ENCODE results near the gene LGALS12. TPM values are rescaled to one million over a fixed set of nuclear protein-coding genes. Genes with fewer than 3 reads are reported as not detected.

LGALS12 gene
- total and polyA plus RNA-seq, 10 of the 15 experiments (the other 5 are each of a cell fraction or from before 2014, with no cell fraction given): not detected

DNA sequence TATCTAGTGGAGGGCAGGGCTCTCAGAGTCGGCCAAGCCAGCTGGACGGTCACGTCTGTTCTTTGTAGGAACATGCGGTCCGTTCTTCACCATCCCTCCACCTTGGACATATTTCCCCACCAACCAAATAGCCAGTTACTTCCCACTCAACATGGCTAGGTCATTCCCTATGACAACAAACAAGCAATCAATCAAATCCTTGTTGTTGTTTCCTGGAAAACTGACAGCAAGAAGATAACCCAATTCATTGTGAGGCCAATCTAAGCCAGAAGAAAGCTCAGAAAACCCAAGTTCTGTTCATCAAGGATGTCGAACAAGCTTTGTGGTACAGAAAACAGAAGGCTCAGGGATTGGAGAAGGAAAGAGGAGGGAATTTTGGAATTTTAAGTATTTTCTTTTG, 25.8 kb upstream of the LGALS12 start:
- POLR2A ChIA-PET: no interaction called here
- no peak for FAIRE-seq

More for the DNA sequence above, 25.8 kb upstream of the LGALS12 start:
- Histone ChIP-seq H3K4me3 (no peak overlapping the region), H3K4me2 (ENCODE audit: control insufficient read depth, insufficient read depth) (no peak overlapping the region), H3K9me3 (replicated peaks; ENCODE audit: control insufficient read depth, insufficient read depth, low read length) (no peaks in the 10 kb centered on the region), H3K36me3 (ENCODE audit: control insufficient read depth in 2 of 2, insufficient read depth in 2 of 2, low read length in 1 of 2) (no peaks in the 10 kb centered on the region), H2AFZ (ENCODE audit: control insufficient read depth, low read depth, low read length) (no peak overlapping the region), H3K4me1 (ENCODE audit: control insufficient read depth, insufficient read depth, low read length) (no peaks in the 10 kb centered on the region), H4K20me1 (ENCODE audit: control insufficient read depth, insufficient read depth) (no peaks in the 10 kb centered on the region), H3K27me3 (replicated peaks in 1 of 2; ENCODE audit: control insufficient read depth in 2 of 2, insufficient read depth in 2 of 2, low read length in 1 of 2) (no peaks in the 10 kb centered on the region), H3K9ac (ENCODE audit: control insufficient read depth, insufficient read depth, low read length) (no peak overlapping the region), H3K27ac (ENCODE audit: control insufficient read depth, insufficient read depth) (no peak overlapping the region), H3K79me2 (ENCODE audit: control insufficient read depth, insufficient read depth, low read length) (no peaks in the 10 kb centered on the region)
- 49% methylated on average over 6 of the region's 6 CpGs for WGBS (ENCODE audit: insufficient coverage, insufficient replicate concordance, low lambda C conversion rate, missing lambda C conversion rate)
- SMC1A ChIA-PET (ENCODE audit: uncharacterized antibody, unreplicated experiment): interaction anchor here (1.0 to 4.1 kb wide), 19 partner anchors 9 to 260 kb away, joined by 3 to 112 read pairs (median 6); partner anchors contain the start of gene PLAAT4
- in situ Hi-C loops (cut with MboI) (no loop called here), intact Hi-C loops (cut with micrococcal nuclease; ENCODE audit: unreplicated experiment) (no loop called here)
- DNase-seq (ENCODE audit: low read depth, low spot score) (no peak), ATAC-seq (no peak)
- BruUV-seq (replicated peaks): no TSS peak
- TF ChIP-seq, protein P1, sequence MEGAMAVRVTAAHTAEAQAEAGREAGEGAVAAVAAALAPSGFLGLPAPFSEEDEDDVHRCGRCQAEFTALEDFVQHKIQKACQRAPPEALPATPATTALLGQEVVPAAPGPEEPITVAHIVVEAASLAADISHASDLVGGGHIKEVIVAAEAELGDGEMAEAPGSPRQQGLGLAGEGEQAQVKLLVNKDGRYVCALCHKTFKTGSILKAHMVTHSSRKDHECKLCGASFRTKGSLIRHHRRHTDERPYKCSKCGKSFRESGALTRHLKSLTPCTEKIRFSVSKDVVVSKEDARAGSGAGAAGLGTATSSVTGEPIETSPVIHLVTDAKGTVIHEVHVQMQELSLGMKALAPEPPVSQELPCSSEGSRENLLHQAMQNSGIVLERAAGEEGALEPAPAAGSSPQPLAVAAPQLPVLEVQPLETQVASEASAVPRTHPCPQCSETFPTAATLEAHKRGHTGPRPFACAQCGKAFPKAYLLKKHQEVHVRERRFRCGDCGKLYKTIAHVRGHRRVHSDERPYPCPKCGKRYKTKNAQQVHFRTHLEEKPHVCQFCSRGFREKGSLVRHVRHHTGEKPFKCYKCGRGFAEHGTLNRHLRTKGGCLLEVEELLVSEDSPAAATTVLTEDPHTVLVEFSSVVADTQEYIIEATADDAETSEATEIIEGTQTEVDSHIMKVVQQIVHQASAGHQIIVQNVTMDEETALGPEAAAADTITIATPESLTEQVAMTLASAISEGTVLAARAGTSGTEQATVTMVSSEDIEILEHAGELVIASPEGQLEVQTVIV (IDR thresholded peaks at IDR 0.05; ENCODE audit: borderline replicate concordance, partially characterized antibody): no peak
- TF ChIP-seq EGR1 (IDR thresholded peaks at IDR 0.05; ENCODE audit: borderline replicate concordance in 1 of 2, low read depth in 2 of 2, low read length in 2 of 2): no peak
- TF ChIP-seq, protein P2, sequence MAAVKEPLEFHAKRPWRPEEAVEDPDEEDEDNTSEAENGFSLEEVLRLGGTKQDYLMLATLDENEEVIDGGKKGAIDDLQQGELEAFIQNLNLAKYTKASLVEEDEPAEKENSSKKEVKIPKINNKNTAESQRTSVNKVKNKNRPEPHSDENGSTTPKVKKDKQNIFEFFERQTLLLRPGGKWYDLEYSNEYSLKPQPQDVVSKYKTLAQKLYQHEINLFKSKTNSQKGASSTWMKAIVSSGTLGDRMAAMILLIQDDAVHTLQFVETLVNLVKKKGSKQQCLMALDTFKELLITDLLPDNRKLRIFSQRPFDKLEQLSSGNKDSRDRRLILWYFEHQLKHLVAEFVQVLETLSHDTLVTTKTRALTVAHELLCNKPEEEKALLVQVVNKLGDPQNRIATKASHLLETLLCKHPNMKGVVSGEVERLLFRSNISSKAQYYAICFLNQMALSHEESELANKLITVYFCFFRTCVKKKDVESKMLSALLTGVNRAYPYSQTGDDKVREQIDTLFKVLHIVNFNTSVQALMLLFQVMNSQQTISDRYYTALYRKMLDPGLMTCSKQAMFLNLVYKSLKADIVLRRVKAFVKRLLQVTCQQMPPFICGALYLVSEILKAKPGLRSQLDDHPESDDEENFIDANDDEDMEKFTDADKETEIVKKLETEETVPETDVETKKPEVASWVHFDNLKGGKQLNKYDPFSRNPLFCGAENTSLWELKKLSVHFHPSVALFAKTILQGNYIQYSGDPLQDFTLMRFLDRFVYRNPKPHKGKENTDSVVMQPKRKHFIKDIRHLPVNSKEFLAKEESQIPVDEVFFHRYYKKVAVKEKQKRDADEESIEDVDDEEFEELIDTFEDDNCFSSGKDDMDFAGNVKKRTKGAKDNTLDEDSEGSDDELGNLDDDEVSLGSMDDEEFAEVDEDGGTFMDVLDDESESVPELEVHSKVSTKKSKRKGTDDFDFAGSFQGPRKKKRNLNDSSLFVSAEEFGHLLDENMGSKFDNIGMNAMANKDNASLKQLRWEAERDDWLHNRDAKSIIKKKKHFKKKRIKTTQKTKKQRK (IDR thresholded peaks at IDR 0.05; ENCODE audit: low read depth, low read length): no peak
- no peak for TF ChIP-seq ZBTB11 (CRISPR knock-in tag; IDR thresholded peaks at IDR 0.05)
- TF ChIP-seq, protein P3, sequence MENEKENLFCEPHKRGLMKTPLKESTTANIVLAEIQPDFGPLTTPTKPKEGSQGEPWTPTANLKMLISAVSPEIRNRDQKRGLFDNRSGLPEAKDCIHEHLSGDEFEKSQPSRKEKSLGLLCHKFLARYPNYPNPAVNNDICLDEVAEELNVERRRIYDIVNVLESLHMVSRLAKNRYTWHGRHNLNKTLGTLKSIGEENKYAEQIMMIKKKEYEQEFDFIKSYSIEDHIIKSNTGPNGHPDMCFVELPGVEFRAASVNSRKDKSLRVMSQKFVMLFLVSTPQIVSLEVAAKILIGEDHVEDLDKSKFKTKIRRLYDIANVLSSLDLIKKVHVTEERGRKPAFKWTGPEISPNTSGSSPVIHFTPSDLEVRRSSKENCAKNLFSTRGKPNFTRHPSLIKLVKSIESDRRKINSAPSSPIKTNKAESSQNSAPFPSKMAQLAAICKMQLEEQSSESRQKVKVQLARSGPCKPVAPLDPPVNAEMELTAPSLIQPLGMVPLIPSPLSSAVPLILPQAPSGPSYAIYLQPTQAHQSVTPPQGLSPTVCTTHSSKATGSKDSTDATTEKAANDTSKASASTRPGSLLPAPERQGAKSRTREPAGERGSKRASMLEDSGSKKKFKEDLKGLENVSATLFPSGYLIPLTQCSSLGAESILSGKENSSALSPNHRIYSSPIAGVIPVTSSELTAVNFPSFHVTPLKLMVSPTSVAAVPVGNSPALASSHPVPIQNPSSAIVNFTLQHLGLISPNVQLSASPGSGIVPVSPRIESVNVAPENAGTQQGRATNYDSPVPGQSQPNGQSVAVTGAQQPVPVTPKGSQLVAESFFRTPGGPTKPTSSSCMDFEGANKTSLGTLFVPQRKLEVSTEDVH (IDR thresholded peaks at IDR 0.05; ENCODE audit: low read depth, partially characterized antibody): no peak
- TF ChIP-seq IRF5 (IDR thresholded peaks at IDR 0.05; ENCODE audit: borderline replicate concordance): no peak
- TF ChIP-seq IKZF1 (conservative IDR thresholded peaks at IDR 0.05): no peak
- no peak for TF ChIP-seq MYB (IDR thresholded peaks at IDR 0.05; ENCODE audit: borderline replicate concordance, low read depth, low read length)
- TF ChIP-seq POLR2A (IDR thresholded peaks at IDR 0.05; ENCODE audit: low read depth, low read length): no peak
- CTCF ChIA-PET: interaction anchor here (0.5 to 5.6 kb wide), 22 partner anchors 11 to 445 kb away, joined by 3 to 206 read pairs (median 6); partner anchors contain the start of genes PLAAT2, PLAAT4 and PLAAT5
- RAD21 ChIA-PET (ENCODE audit: unreplicated experiment): interaction anchor here (0.5 to 4.5 kb wide), 11 partner anchors 28 to 202 kb away, joined by 3 to 113 read pairs (median 7); partner anchors contain the start of genes PLAAT2, PLAAT4 and RTN3

Data from GM12878 (cell line).